Measurements from ENCODE around the gene MBTPS1. TPM values are rescaled to one million over a fixed set of nuclear protein-coding genes. Genes with fewer than 3 reads are reported as not detected.

Gene MBTPS1
- polyA plus RNA-seq, 3 donors, result 26.4 to 73.8 (median 28.0) TPM

DNA sequence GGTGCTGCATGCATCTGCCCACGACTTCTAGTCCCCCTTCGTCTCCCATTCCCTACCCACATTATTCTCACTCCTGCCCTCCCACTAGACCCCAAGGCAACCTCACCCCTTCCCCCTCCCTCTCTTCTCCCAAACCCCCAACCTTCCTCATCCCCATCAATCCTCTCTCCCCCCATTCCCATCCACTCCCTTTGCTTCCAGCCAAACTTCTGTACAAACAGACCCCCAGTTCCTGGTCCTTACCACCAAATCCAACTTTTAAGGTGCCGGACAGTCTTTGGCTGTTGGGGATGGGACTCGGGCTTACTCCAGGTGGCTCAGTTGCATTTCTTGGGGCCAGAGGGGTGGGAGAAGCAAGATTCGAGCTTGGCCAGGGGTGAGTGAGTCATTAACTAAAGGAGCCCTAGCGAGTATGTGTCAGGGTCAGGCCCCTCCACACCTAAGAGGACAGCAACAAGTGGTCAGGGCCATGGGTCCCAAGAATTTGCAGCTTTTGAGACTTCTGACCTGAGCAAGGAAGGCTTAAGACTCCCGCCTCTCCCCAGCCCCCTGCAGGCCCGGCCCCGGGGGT, 74.3 kb downstream of the MBTPS1 start, which contains the start of gene SLC38A8:
SLC38A8 (minus strand) TSS at position 488 of the 571 bp plus-strand sequence. CDS start 638 bp downstream, outside the sequence.
- no peak for DNase-seq
- H3K4me3 ChIP-seq (replicated peaks in 1 of 3; ENCODE audit: low read depth in 2 of 3, low read length in 3 of 3), result no peak within 1 kb of the TSS
- no peaks in the 10 kb centered on the region for H3K4me1 ChIP-seq (ENCODE audit: control insufficient read depth in 1 of 2, insufficient read depth in 2 of 2, low read length in 2 of 2)
- peak within 1 kb of the TSS in 1 of 2 donors; percentile 35 for H3K4me3 Mint-ChIP-seq
- 60% methylated on average over 6 of the region's 9 CpGs for WGBS (ENCODE audit: insufficient coverage)
- H3K27ac Mint-ChIP-seq, result peak within 1 kb of the TSS in 1 of 7 donors; percentile 37
- H3K79me2 ChIP-seq (ENCODE audit: insufficient read depth, low read length), result no peaks in the 10 kb centered on the region
- no peak within 1 kb of the TSS for H3K9ac ChIP-seq (ENCODE audit: insufficient read depth, low read length, poor library complexity, severe bottlenecking)
- no peak within 1 kb of the TSS for H3K27ac ChIP-seq (ENCODE audit: low read depth in 1 of 2, low read length in 2 of 2)
- intact Hi-C loops (cut with micrococcal nuclease), result no loop called here
- H2AFZ ChIP-seq (ENCODE audit: insufficient read depth, low read depth, low read length, poor library complexity, severe bottlenecking), result no peak within 1 kb of the TSS
- H3K36me3 Mint-ChIP-seq, result peaks cover 0 to 3% of the 10 kb centered on the region in 2 donors
- H3K4me1 Mint-ChIP-seq, result no peaks in the 10 kb centered on the region
- peaks cover 0 to 47% of the 10 kb centered on the region in 2 donors for H3K27me3 ChIP-seq (ENCODE audit: control insufficient read depth in 2 of 2, insufficient read depth in 2 of 2, low read length in 2 of 2)
- H4K20me1 ChIP-seq (ENCODE audit: insufficient read depth, low read length), result peaks cover under 1% of the 10 kb centered on the region
- H3K9me3 ChIP-seq (replicated peaks in 1 of 2; ENCODE audit: control insufficient read depth in 1 of 2, insufficient read depth in 1 of 2, low read length in 2 of 2), result no peaks in the 10 kb centered on the region
- H3K9me3 Mint-ChIP-seq, result peaks cover 0 to 6% (median 0%) of the 10 kb centered on the region in 7 donors
- TF ChIP-seq, protein P1, sequence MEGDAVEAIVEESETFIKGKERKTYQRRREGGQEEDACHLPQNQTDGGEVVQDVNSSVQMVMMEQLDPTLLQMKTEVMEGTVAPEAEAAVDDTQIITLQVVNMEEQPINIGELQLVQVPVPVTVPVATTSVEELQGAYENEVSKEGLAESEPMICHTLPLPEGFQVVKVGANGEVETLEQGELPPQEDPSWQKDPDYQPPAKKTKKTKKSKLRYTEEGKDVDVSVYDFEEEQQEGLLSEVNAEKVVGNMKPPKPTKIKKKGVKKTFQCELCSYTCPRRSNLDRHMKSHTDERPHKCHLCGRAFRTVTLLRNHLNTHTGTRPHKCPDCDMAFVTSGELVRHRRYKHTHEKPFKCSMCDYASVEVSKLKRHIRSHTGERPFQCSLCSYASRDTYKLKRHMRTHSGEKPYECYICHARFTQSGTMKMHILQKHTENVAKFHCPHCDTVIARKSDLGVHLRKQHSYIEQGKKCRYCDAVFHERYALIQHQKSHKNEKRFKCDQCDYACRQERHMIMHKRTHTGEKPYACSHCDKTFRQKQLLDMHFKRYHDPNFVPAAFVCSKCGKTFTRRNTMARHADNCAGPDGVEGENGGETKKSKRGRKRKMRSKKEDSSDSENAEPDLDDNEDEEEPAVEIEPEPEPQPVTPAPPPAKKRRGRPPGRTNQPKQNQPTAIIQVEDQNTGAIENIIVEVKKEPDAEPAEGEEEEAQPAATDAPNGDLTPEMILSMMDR (IDR thresholded peaks at IDR 0.05), result no peak
- no peaks in the 10 kb centered on the region for H3K36me3 ChIP-seq (replicated peaks in 1 of 2; ENCODE audit: control insufficient read depth in 1 of 2, insufficient read depth in 2 of 2, low read length in 2 of 2)
- H3K27me3 Mint-ChIP-seq (ENCODE audit: low read depth in 3 of 3), result peaks cover 51 to 72% (median 59%) of the 10 kb centered on the region in 3 donors
- H3K4me2 ChIP-seq (replicated peaks; ENCODE audit: extremely low read depth, low read length, poor library complexity, severe bottlenecking), result no peak within 1 kb of the TSS

DNA sequence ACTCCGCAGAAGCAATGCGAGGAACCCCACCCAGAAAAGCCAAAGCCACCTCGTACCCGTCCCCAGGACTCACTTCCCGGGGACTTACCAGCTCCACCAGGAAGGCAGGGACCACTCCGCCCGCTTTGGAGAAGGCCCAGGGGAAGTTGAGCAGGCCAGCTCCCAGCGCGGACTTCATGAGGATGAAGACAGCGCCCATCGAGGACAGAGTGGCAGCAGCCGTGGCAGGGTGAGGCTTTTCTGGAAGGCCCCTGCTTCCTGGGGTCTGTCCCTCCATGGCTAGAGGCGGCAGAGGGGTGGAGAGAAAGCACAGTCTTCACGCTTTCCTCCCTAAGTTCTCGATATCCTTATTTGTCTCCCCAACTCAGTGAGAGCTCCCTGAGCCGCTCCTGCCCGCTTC, 74.9 kb downstream of the MBTPS1 start:
- no peak overlapping the region for H3K27ac Mint-ChIP-seq
- TF ChIP-seq, protein P1 (IDR thresholded peaks at IDR 0.05), result no peak
- Histone ChIP-seq H3K4me2 (replicated peaks; ENCODE audit: extremely low read depth, low read length, poor library complexity, severe bottlenecking) (no peak overlapping the region), H3K27ac (ENCODE audit: low read depth in 1 of 2, low read length in 2 of 2) (no peak overlapping the region), H3K9me3 (replicated peaks in 1 of 2; ENCODE audit: control insufficient read depth in 1 of 2, insufficient read depth in 1 of 2, low read length in 2 of 2) (no peaks in the 10 kb centered on the region), H3K4me3 (replicated peaks in 1 of 3; ENCODE audit: low read depth in 2 of 3, low read length in 3 of 3) (no peak overlapping the region), H3K27me3 (ENCODE audit: control insufficient read depth in 2 of 2, insufficient read depth in 2 of 2, low read length in 2 of 2) (peaks cover 0 to 47% of the 10 kb centered on the region in 2 donors), H2AFZ (ENCODE audit: insufficient read depth, low read depth, low read length, poor library complexity, severe bottlenecking) (no peak overlapping the region), H3K4me1 (ENCODE audit: control insufficient read depth in 1 of 2, insufficient read depth in 2 of 2, low read length in 2 of 2) (no peaks in the 10 kb centered on the region), H3K36me3 (replicated peaks in 1 of 2; ENCODE audit: control insufficient read depth in 1 of 2, insufficient read depth in 2 of 2, low read length in 2 of 2) (no peaks in the 10 kb centered on the region), H3K79me2 (ENCODE audit: insufficient read depth, low read length) (no peaks in the 10 kb centered on the region), H4K20me1 (ENCODE audit: insufficient read depth, low read length) (no peaks in the 10 kb centered on the region), H3K9ac (ENCODE audit: insufficient read depth, low read length, poor library complexity, severe bottlenecking) (no peak overlapping the region)
- peaks cover 51 to 77% (median 59%) of the 10 kb centered on the region in 3 donors for H3K27me3 Mint-ChIP-seq (ENCODE audit: low read depth in 3 of 3)
- WGBS (ENCODE audit: insufficient coverage), result 85% methylated on average over 16 of the region's 17 CpGs
- peaks cover 0 to 6% (median 0%) of the 10 kb centered on the region in 7 donors for H3K9me3 Mint-ChIP-seq
- H3K4me3 Mint-ChIP-seq, result no peak overlapping the region
- intact Hi-C loops (cut with micrococcal nuclease), result no loop called here
- H3K36me3 Mint-ChIP-seq, result no peaks in the 10 kb centered on the region
- no peak for DNase-seq
- no peaks in the 10 kb centered on the region for H3K4me1 Mint-ChIP-seq

Data from CD14-positive monocyte (primary cell).